SK-N-SH (cell line): Measurements from ENCODE around the gene TEX38. TPM values are rescaled to one million over a fixed set of nuclear protein-coding genes. Genes with fewer than 3 reads are reported as not detected.

ENCODE experiments used
- CTCF ChIA-PET: fragments of 300-600, 350-600 bp; formaldehyde crosslinking; extraction: SDS; loops from one replicate; lab custom pipeline; 2021; lab: Yijun Ruan, JAX
- POLR2A ChIA-PET: fragments of 350-600 bp; sonication (Branson Sonifier 250); formaldehyde crosslinking; extraction: SDS; loops from one replicate; lab custom pipeline; 2020; ENCODE audit warnings: antibody characterized with exemption, inconsistent platforms; lab: Yijun Ruan, JAX
- DNase-seq: peaks from one replicate; pipeline ENCODE4 v3.0.0; 2012
- H2AFZ ChIP-seq: fragments of 200-600 bp; sonication (generic); 2 replicates; pipeline ENCODE4 v1.8.1; 2016; ENCODE audit warnings: antibody characterized with exemption, mild to moderate bottlenecking, low read depth
- H3F3A ChIP-seq: fragments of 200-600 bp; sonication (generic); replicated peaks from 2 replicates; pipeline ENCODE3; 2016; ENCODE audit warnings: antibody characterized with exemption, mild to moderate bottlenecking; ENCODE audit not compliant: insufficient read depth
- H3K27ac ChIP-seq, 2 experiments: fragments of 200-500 bp in 1 of 2; fragments of 200-600 bp in 1 of 2; sonication (Bioruptor generic) in 1 of 2; sonication (generic), shearing (Covaris generic) in 1 of 2; 2 replicates each; pipeline versions ENCODE4 v1.5.1 to v1.6.1; 2014 to 2016; ENCODE audit warnings: low read depth in 2 of 2, inconsistent platforms in 1 of 2, low read length in 1 of 2, mild to moderate bottlenecking in 1 of 2, mixed read lengths in 1 of 2
- H3K27me3 ChIP-seq: fragments of 200-600 bp; sonication (generic), shearing (Covaris generic); 2 replicates; pipeline ENCODE4 v1.6.1; 2016; ENCODE audit warnings: mixed run types; ENCODE audit not compliant: insufficient read depth
- H3K36me3 ChIP-seq, 2 experiments: fragments of 200-500 bp in 1 of 2; fragments of 200-600 bp in 1 of 2; sonication (Bioruptor generic) in 1 of 2; sonication (generic) in 1 of 2; replicated peaks in 1 of 2; 2 replicates each; pipeline versions ENCODE3 to v1.5.1; 2014 to 2016; ENCODE audit warnings: low read length in 1 of 2, mild to moderate bottlenecking in 1 of 2; ENCODE audit not compliant: insufficient read depth in 2 of 2, control insufficient read depth in 1 of 2
- H3K4me1 ChIP-seq, 2 experiments: fragments of 200-500 bp in 1 of 2; fragments of 200-600 bp in 1 of 2; sonication (Bioruptor generic) in 1 of 2; sonication (generic), shearing (Covaris generic) in 1 of 2; 2 replicates each; pipeline versions ENCODE4 v1.5.1 to v1.6.1; 2014 to 2016; ENCODE audit warnings: low read depth in 1 of 2, low read length in 1 of 2, mixed run types in 1 of 2; ENCODE audit not compliant: insufficient read depth in 2 of 2, control insufficient read depth in 1 of 2
- H3K4me2 ChIP-seq: fragments of 200-600 bp; sonication (generic), shearing (Covaris generic); 2 replicates; pipeline ENCODE4 v1.6.1; 2017; ENCODE audit warnings: mixed run types
- H3K4me3 ChIP-seq, 2 experiments: fragments of 200-500 bp in 1 of 2; fragments of 200-600 bp in 1 of 2; sonication (Bioruptor generic) in 1 of 2; sonication (generic), shearing (Covaris generic) in 1 of 2; 2 replicates each; pipeline versions ENCODE4 v1.5.1 to v1.8.1; 2014 to 2016; ENCODE audit warnings: low read depth in 2 of 2, inconsistent platforms in 1 of 2, low read length in 1 of 2, mild to moderate bottlenecking in 1 of 2, mixed read lengths in 1 of 2, moderate library complexity in 1 of 2
- H3K79me2 ChIP-seq: fragments of 200-600 bp; sonication (generic); 2 replicates; pipeline ENCODE4 v1.8.1; 2017; ENCODE audit warnings: mild to moderate bottlenecking; ENCODE audit not compliant: insufficient read depth
- H3K9ac ChIP-seq: fragments of 200-600 bp; sonication (generic); 2 replicates; pipeline ENCODE4 v1.6.1; 2017; ENCODE audit warnings: mixed run types
- H3K9me2 ChIP-seq: fragments of 200-600 bp; sonication (generic); 2 replicates; pipeline ENCODE4 v1.6.1; 2017; ENCODE audit warnings: mixed run types
- H3K9me3 ChIP-seq: fragments of 200-600 bp; sonication (generic); 2 replicates; pipeline ENCODE4 v1.6.1; 2017; ENCODE audit warnings: mixed run types, mild to moderate bottlenecking, moderate library complexity
- H4K20me1 ChIP-seq: fragments of 200-600 bp; sonication (generic); 2 replicates; pipeline ENCODE4 v1.6.1; 2017; ENCODE audit warnings: mild to moderate bottlenecking, mixed run types; ENCODE audit not compliant: insufficient read depth
- CHD2 ChIP-seq: fragments of 150-350 bp; IDR thresholded peaks from 2 replicates; pipeline ENCODE4 v1.6.1; 2018; ENCODE audit warnings: low read length; ENCODE audit not compliant: partially characterized antibody
- FOSL2 ChIP-seq: IDR thresholded peaks from 2 replicates; pipeline ENCODE4 v1.4.0; 2012; ENCODE audit warnings: low read depth, mild to moderate bottlenecking, moderate library complexity, borderline replicate concordance
- FOXJ3 ChIP-seq: sonication (generic); formaldehyde crosslinking; IDR thresholded peaks from 2 replicates; pipeline ENCODE4 v1.5.1; 2020; ENCODE audit warnings: mild to moderate bottlenecking, missing genetic modification reagents
- GABPA ChIP-seq: IDR thresholded peaks from 2 replicates; pipeline ENCODE4 v1.4.0; 2012; ENCODE audit warnings: low read depth, mild to moderate bottlenecking
- GATA2 ChIP-seq: sonication (generic); formaldehyde crosslinking; IDR thresholded peaks from 2 replicates; pipeline ENCODE4 v1.5.0; 2020; ENCODE audit warnings: mild to moderate bottlenecking, missing genetic modification reagents
- JUND ChIP-seq: IDR thresholded peaks from 2 replicates; pipeline ENCODE4 v1.4.0; 2012
- MAX ChIP-seq: IDR thresholded peaks from 2 replicates; pipeline ENCODE4 v1.4.0; 2012; ENCODE audit warnings: low read depth
- MXI1 ChIP-seq: IDR thresholded peaks from 2 replicates; pipeline ENCODE4 v1.6.1; 2012; ENCODE audit warnings: mild to moderate bottlenecking, low read depth, low read length, improper control_type of control experiment
- NFIC ChIP-seq: IDR thresholded peaks from 2 replicates; pipeline ENCODE4 v1.4.0; 2012; ENCODE audit warnings: borderline replicate concordance
- NRF1 ChIP-seq: IDR thresholded peaks from 2 replicates; pipeline ENCODE4 v1.6.1; 2012; ENCODE audit warnings: low read depth, mild to moderate bottlenecking, low read length
- PBX3 ChIP-seq: IDR thresholded peaks from 2 replicates; pipeline ENCODE4; 2012
- RCOR1 ChIP-seq: fragments of 150-350 bp; IDR thresholded peaks from 2 replicates; pipeline ENCODE4 v1.6.1; 2017; ENCODE audit warnings: antibody characterized with exemption, low read length
- REST ChIP-seq: IDR thresholded peaks from 2 replicates; pipeline ENCODE4 v1.6.1; 2012; ENCODE audit warnings: mild to moderate bottlenecking, low read depth, low read length, moderate library complexity
- RXRA ChIP-seq: IDR thresholded peaks from 2 replicates; pipeline ENCODE4 v1.4.0; 2012; ENCODE audit warnings: low read depth, mild to moderate bottlenecking, borderline replicate concordance
- SMC3 ChIP-seq: IDR thresholded peaks from 2 replicates; pipeline ENCODE4 v1.6.1; 2012; ENCODE audit warnings: low read depth, low read length, improper control_type of control experiment
- TAF1 ChIP-seq: IDR thresholded peaks from 2 replicates; pipeline ENCODE4 v1.6.1; 2012; ENCODE audit warnings: low read depth, mild to moderate bottlenecking, low read length, moderate library complexity, borderline replicate concordance
- TCF12 ChIP-seq: IDR thresholded peaks from 2 replicates; pipeline ENCODE4 v1.4.0; 2012
- USF2 ChIP-seq: fragments of 150-350 bp; IDR thresholded peaks from 2 replicates; pipeline ENCODE4 v1.6.1; 2017; ENCODE audit warnings: antibody characterized with exemption, low read length, low read depth, borderline replicate concordance
- WGBS: methylation state at CpG from one replicate; pipeline ENCODE4 v1.1.6; 2017; ENCODE audit warnings: low lambda C conversion rate; 5-methylcytosine and 5-hydroxymethylcytosine counted together
- polyA plus RNA-seq, 3 experiments: library from polyadenylated mRNA; depleted of rRNA; stranded (reverse); fragments of >200 nt; gene quantifications; 2 replicates each; pipeline ENCODE4 v1.2.3, GENCODE V29; 2012
- TF ChIP-seq, protein P1 (sequence below): IDR thresholded peaks from 2 replicates; pipeline ENCODE4 v1.4.0; 2012; ENCODE audit warnings: low read depth, borderline replicate concordance
- TF ChIP-seq, protein P2 (sequence below): IDR thresholded peaks from 2 replicates; pipeline ENCODE4 v1.4.0; 2012; ENCODE audit warnings: low read depth, borderline replicate concordance

Gene TEX38
- polyA plus RNA-seq, 1 of the 3 experiments (the other 2 are of a cell fraction), result 0.07 TPM

DNA sequence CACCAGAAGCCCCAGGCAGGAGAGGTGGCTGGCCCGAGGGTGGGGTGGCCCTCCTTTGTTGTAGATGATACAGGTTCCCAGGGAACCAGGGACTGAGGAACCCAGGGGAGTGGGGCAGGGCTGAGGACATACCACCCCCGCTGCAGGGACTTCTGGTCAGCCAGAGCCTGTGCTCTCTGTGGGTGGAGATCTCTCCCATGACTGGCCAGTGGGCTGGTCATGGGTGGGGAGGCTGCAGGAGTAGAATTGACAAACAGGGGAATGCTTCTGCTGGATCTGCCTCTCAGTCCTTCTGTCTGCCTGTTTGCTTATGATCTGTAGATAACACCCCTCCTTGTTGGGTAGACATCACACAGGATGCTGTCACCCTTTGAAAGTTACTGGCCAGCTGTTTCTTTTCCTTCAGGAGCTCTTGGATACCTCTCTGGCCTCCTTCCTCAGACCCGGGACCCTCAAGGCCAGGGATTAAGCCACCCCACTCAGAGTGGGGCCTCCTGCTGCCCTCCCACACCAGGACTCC lies 50.1 kb downstream of the TEX38 start:
- Histone ChIP-seq H4K20me1 (peaks cover 14% of the 10 kb centered on the region; the same call in 1 of the 2 replicates), H3K4me1 (peaks cover 15 to 17% of the 10 kb centered on the region in 2 experiments), H3F3A (no peaks in the 10 kb centered on the region), H3K27me3 (no peaks in the 10 kb centered on the region), H3K36me3 (peaks cover 0 to 3% of the 10 kb centered on the region in 2 experiments), H3K27ac (no peak overlapping the region), H3K9me3 (no peaks in the 10 kb centered on the region), H3K9me2 (no peaks in the 10 kb centered on the region), H2AFZ (no peak overlapping the region), H3K4me2 (no peak overlapping the region), H3K4me3 (no peak overlapping the region), H3K79me2 (peaks cover 21% of the 10 kb centered on the region), H3K9ac (no peak overlapping the region)
- TF ChIP-seq SMC3, result no peak
- TF ChIP-seq TAF1, result no peak
- TF ChIP-seq, protein P1, sequence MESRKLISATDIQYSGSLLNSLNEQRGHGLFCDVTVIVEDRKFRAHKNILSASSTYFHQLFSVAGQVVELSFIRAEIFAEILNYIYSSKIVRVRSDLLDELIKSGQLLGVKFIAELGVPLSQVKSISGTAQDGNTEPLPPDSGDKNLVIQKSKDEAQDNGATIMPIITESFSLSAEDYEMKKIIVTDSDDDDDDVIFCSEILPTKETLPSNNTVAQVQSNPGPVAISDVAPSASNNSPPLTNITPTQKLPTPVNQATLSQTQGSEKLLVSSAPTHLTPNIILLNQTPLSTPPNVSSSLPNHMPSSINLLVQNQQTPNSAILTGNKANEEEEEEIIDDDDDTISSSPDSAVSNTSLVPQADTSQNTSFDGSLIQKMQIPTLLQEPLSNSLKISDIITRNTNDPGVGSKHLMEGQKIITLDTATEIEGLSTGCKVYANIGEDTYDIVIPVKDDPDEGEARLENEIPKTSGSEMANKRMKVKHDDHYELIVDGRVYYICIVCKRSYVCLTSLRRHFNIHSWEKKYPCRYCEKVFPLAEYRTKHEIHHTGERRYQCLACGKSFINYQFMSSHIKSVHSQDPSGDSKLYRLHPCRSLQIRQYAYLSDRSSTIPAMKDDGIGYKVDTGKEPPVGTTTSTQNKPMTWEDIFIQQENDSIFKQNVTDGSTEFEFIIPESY, result no peak
- TF ChIP-seq, protein P2, sequence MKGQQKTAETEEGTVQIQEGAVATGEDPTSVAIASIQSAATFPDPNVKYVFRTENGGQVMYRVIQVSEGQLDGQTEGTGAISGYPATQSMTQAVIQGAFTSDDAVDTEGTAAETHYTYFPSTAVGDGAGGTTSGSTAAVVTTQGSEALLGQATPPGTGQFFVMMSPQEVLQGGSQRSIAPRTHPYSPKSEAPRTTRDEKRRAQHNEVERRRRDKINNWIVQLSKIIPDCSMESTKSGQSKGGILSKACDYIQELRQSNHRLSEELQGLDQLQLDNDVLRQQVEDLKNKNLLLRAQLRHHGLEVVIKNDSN, result no peak
- no peak for TF ChIP-seq MXI1
- TF ChIP-seq MAX, result no peak
- no peak for TF ChIP-seq REST
- TF ChIP-seq PBX3, result no peak
- no peak for TF ChIP-seq RXRA
- TF ChIP-seq NFIC, result no peak
- TF ChIP-seq USF2, result no peak
- TF ChIP-seq FOXJ3 (CRISPR knock-in tag), result no peak
- TF ChIP-seq TCF12, result no peak
- no peak for TF ChIP-seq GABPA
- no peak for TF ChIP-seq JUND
- no peak for TF ChIP-seq RCOR1
- no peak for TF ChIP-seq FOSL2
- no peak for TF ChIP-seq CHD2
- TF ChIP-seq NRF1, result no peak
- no peak for TF ChIP-seq GATA2 (CRISPR knock-in tag)
- no peak for DNase-seq
- POLR2A ChIA-PET, result no interaction called here
- CTCF ChIA-PET, result interaction anchor here (0.6 to 1.8 kb wide), 2 partner anchors 14 to 315 kb away, joined by 3 to 4 read pairs; no protein-coding TSS in a partner anchor
- 0% methylated on average over 1 of the region's 3 CpGs for WGBS
